Measurements from ENCODE around the gene ZNF23. TPM values are rescaled to one million over a fixed set of nuclear protein-coding genes. Genes with fewer than 3 reads are reported as not detected.
"Not testable (repeated sequence)": the region's sequence is repeated elsewhere in the genome, so short reads cannot be mapped to it uniquely, and the experiment has no call there.

Gene ZNF23
- 10 to 100 TPM in 1 of 4 donors, 1 to 10 TPM in 3; 5.9 to 13.8 (median 9.5) TPM for total RNA-seq

- Histone ChIP-seq H3K4me1 (peaks cover 8 to 9% of the 10 kb centered on the region in 2 donors), H3K27ac (peak within 1 kb of the TSS; percentile 27 to 73 (median 62)), H3K4me3 (replicated peaks in 1 of 3) (peak within 1 kb of the TSS; percentile 75 to 98 (median 87)), H3K36me3 (no peaks in the 10 kb centered on the region), H3K27me3 (no peaks in the 10 kb centered on the region), H3K9me3 (no peaks in the 10 kb centered on the region)
- 1% methylated on average over 25 to 30 of the region's 52 CpGs for WGBS, 2 donors
- TF ChIP-seq POLR2A (IDR thresholded peaks at IDR 0.05), result peak; percentile 4 to 66
- TF ChIP-seq, protein P1, sequence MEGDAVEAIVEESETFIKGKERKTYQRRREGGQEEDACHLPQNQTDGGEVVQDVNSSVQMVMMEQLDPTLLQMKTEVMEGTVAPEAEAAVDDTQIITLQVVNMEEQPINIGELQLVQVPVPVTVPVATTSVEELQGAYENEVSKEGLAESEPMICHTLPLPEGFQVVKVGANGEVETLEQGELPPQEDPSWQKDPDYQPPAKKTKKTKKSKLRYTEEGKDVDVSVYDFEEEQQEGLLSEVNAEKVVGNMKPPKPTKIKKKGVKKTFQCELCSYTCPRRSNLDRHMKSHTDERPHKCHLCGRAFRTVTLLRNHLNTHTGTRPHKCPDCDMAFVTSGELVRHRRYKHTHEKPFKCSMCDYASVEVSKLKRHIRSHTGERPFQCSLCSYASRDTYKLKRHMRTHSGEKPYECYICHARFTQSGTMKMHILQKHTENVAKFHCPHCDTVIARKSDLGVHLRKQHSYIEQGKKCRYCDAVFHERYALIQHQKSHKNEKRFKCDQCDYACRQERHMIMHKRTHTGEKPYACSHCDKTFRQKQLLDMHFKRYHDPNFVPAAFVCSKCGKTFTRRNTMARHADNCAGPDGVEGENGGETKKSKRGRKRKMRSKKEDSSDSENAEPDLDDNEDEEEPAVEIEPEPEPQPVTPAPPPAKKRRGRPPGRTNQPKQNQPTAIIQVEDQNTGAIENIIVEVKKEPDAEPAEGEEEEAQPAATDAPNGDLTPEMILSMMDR (IDR thresholded peaks at IDR 0.05), result no peak
- intact Hi-C loops (cut with DNase I), result no loop called here
- DNase-seq, result peak; percentile 85
Measured at GRCh38 chr16:71461686-71462648, at the start of gene ZNF23. ZNF23 (minus strand) TSS chr16:71462247; CDS start chr16:71456796, 5,451 bp downstream.

GRCh38 chr16:71507061-71507460, 45.0 kb upstream of the ZNF23 start:
- intact Hi-C loops (cut with DNase I), result no loop called here
- Histone ChIP-seq H3K27me3 (no peaks in the 10 kb centered on the region), H3K9me3 (no peaks in the 10 kb centered on the region), H3K36me3 (no peaks in the 10 kb centered on the region), H3K27ac (no peak overlapping the region), H3K4me1 (no peaks in the 10 kb centered on the region), H3K4me3 (replicated peaks in 1 of 3) (no peak overlapping the region)
- DNase-seq, result no peak
- TF ChIP-seq, protein P1 (IDR thresholded peaks at IDR 0.05), result no peak
- no peak for TF ChIP-seq POLR2A (IDR thresholded peaks at IDR 0.05)
- WGBS, 2 donors, result 61 to 80% methylated on average over 1 of the region's 1 CpG

GRCh38 chr16:71504901-71505300, 42.9 kb upstream of the ZNF23 start:
- Histone ChIP-seq H3K4me3 (replicated peaks in 1 of 3) (no peak overlapping the region), H3K36me3 (no peaks in the 10 kb centered on the region), H3K27me3 (no peaks in the 10 kb centered on the region), H3K27ac (no peak overlapping the region), H3K9me3 (no peaks in the 10 kb centered on the region), H3K4me1 (no peaks in the 10 kb centered on the region)
- WGBS, 2 donors, result 93 to 94% methylated on average over 5 of the region's 5 CpGs
- TF ChIP-seq POLR2A (IDR thresholded peaks at IDR 0.05), result no peak
- TF ChIP-seq, protein P1 (IDR thresholded peaks at IDR 0.05), result no peak
- no peak for DNase-seq
- intact Hi-C loops (cut with DNase I), result loop anchor here (5.0 kb wide), 1 partner anchor 93 kb away; no protein-coding TSS in a partner anchor

- H3K27ac ChIP-seq; H3K36me3 ChIP-seq; H3K4me1 ChIP-seq; H3K4me3 ChIP-seq (replicated peaks in 1 of 3); H3K27me3 ChIP-seq; H3K9me3 ChIP-seq; DNase-seq: not testable (repeated sequence)
- intact Hi-C loops (cut with DNase I), result loop anchor here (5.0 kb wide), 1 partner anchor 92 kb away; no protein-coding TSS in a partner anchor
- WGBS, 2 donors, result 85% methylated on average over 7 of the region's 7 CpGs
Measured at GRCh38 chr16:71504051-71504450, 42.0 kb upstream of the ZNF23 start.

DNA sequence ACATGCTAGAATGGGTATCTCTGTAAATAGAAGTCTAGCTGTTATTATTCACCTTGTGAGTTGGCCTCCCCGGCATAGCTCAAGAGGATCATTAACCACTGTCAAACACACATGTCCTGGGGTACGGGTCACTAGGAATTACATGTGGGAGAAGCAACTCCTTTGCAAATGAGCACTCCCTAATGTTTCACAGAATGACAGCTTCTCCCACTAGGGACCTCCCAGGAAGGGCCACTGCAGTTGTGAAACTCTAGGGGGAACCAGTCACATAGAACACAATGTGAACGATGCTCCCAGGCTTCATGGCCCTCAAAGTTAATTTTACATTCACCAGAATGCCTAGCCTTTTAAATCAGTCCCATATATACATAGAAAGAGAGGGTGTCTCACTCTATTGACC, 39.5 kb upstream of the ZNF23 start:
- TF ChIP-seq, protein P1 (IDR thresholded peaks at IDR 0.05), result no peak
- TF ChIP-seq POLR2A (IDR thresholded peaks at IDR 0.05), result no peak
- DNase-seq, result no peak
- Histone ChIP-seq H3K9me3 (no peaks in the 10 kb centered on the region), H3K4me3 (replicated peaks in 1 of 3) (no peak overlapping the region), H3K36me3 (no peaks in the 10 kb centered on the region), H3K27me3 (no peaks in the 10 kb centered on the region), H3K4me1 (no peaks in the 10 kb centered on the region), H3K27ac (no peak overlapping the region)
- 43 to 52% methylated on average over 3 of the region's 3 CpGs for WGBS, 2 donors
- intact Hi-C loops (cut with DNase I), result loop anchor here (5.0 kb wide), 1 partner anchor 89 kb away; no protein-coding TSS in a partner anchor

Measured in thyroid gland (tissue), 4 donors.